Prostate gland (tissue), 2 donors: Measurements from ENCODE around the gene ADARB2.

Source experiments
- CTCF ChIP-seq, 4 experiments: fragments of 200-600 bp in 2 of 4; fragments of 450-650 bp in 2 of 4; sonication (generic) in 2 of 4; IDR thresholded peaks; 1 replicate in 3 of 4; 2 replicates in 1 of 4; pipeline ENCODE4 v1.5.1; 2016 to 2019; ENCODE audit warnings: antibody characterized with exemption in 4 of 4, mild to moderate bottlenecking in 2 of 4, moderate library complexity in 2 of 4
- POLR2AphosphoS5 ChIP-seq: sonication (generic); formaldehyde crosslinking; IDR thresholded peaks from one replicate; pipeline ENCODE4 v1.6.1; 2017; ENCODE audit warnings: antibody characterized with exemption

- TF ChIP-seq POLR2AphosphoS5: no peak
- no peak for TF ChIP-seq CTCF (IDR thresholded peaks at IDR 0.05)
Observed at GRCh38 chr10:1211844-1212570, 525.3 kb downstream of the ADARB2 start.
